IMR-90 (cell line): ENCODE results near the gene CLSTN1. TPM values are rescaled to one million over a fixed set of nuclear protein-coding genes. Genes with fewer than 3 reads are reported as not detected.

ENCODE experiments used
- ATAC-seq: fragments of 200-7000 bp; cut with Tn5 transposase; 2 replicates; pipeline ENCODE4 v1.9.1; 2020; ENCODE audit warnings: low read depth, mild to moderate bottlenecking, moderate library complexity
- BruUV-seq: library from RNA; stranded (reverse); fragments of 400-500 nt; replicated peaks from 2 replicates; lab custom pipeline; 2021; lab: Mats Ljungman, UMichigan
- CTCF ChIA-PET: fragments of 300-600 bp; formaldehyde crosslinking; extraction: SDS; loops from one replicate; lab custom pipeline; 2021; ENCODE audit warnings: antibody characterized with exemption; lab: Yijun Ruan, JAX
- POLR2A ChIA-PET: fragments of 300-600 bp; sonication (Branson Sonifier 250); formaldehyde crosslinking; loops from one replicate; lab custom pipeline; 2022; ENCODE audit warnings: antibody characterized with exemption; ENCODE audit not compliant: unreplicated experiment; lab: Charles Lee
- DNase-seq: peaks from one replicate; pipeline ENCODE4 v3.0.0; 2013
- H2AFZ ChIP-seq: replicated peaks from 2 replicates; pipeline ENCODE3; 2013; ENCODE audit warnings: low read length, mild to moderate bottlenecking; ENCODE audit not compliant: poor library complexity
- H2AK5ac ChIP-seq: 2 replicates; pipeline ENCODE4 v1.6.1; 2013; ENCODE audit warnings: low read depth, low read length, inconsistent platforms
- H2AK9ac ChIP-seq: replicated peaks from 2 replicates; pipeline ENCODE3; 2013; ENCODE audit warnings: mild to moderate bottlenecking, low read depth, low read length, moderate library complexity; ENCODE audit not compliant: poor library complexity
- H2BK120ac ChIP-seq: 2 replicates; pipeline ENCODE4 v1.6.1; 2013; ENCODE audit warnings: low read depth, low read length, inconsistent platforms
- H2BK15ac ChIP-seq: 3 replicates; pipeline ENCODE4 v1.6.1; 2013; ENCODE audit warnings: low read depth, low read length, inconsistent platforms
- H2BK20ac ChIP-seq: 2 replicates; pipeline ENCODE4 v1.6.1; 2013; ENCODE audit warnings: low read depth, mild to moderate bottlenecking, inconsistent platforms, low read length, moderate library complexity
- H2BK5ac ChIP-seq: 2 replicates; pipeline ENCODE4 v1.6.1; 2013; ENCODE audit warnings: mild to moderate bottlenecking, low read depth, low read length, inconsistent platforms; ENCODE audit not compliant: poor library complexity, severe bottlenecking
- H3K14ac ChIP-seq: replicated peaks from 2 replicates; pipeline ENCODE4 v1.6.1; 2013; ENCODE audit warnings: low read depth, low read length, inconsistent platforms
- H3K18ac ChIP-seq: 2 replicates; pipeline ENCODE4 v1.6.1; 2013; ENCODE audit warnings: low read depth, low read length, control low read depth
- H3K23ac ChIP-seq: 2 replicates; pipeline ENCODE4 v1.6.1; 2013; ENCODE audit warnings: low read depth, low read length, inconsistent platforms
- H3K27ac ChIP-seq: 2 replicates; pipeline ENCODE4 v1.5.1; 2013; ENCODE audit warnings: mild to moderate bottlenecking, control low read depth, low read length; ENCODE audit not compliant: insufficient read depth
- H3K27me3 ChIP-seq: 2 replicates; pipeline ENCODE4 v1.6.1; 2013; ENCODE audit warnings: low read length; ENCODE audit not compliant: control insufficient read depth, insufficient read depth
- H3K36me3 ChIP-seq: 2 replicates; pipeline ENCODE4 v1.6.1; 2013; ENCODE audit warnings: low read length, mixed read lengths; ENCODE audit not compliant: control insufficient read depth, insufficient read depth
- H3K4ac ChIP-seq: 2 replicates; pipeline ENCODE4 v1.6.1; 2013; ENCODE audit warnings: low read depth, low read length, inconsistent platforms
- H3K4me1 ChIP-seq: 2 replicates; pipeline ENCODE4 v1.6.1; 2013; ENCODE audit warnings: low read length, mixed read lengths; ENCODE audit not compliant: control insufficient read depth, insufficient read depth
- H3K4me2 ChIP-seq: 2 replicates; pipeline ENCODE4 v1.6.1; 2013; ENCODE audit warnings: low read depth, mild to moderate bottlenecking, control low read depth, low read length, moderate library complexity
- H3K4me3 ChIP-seq: 2 replicates; pipeline ENCODE4 v1.5.1; 2013; ENCODE audit warnings: low read depth, mild to moderate bottlenecking, control low read depth, low read length, moderate library complexity; ENCODE audit not compliant: insufficient read depth
- H3K56ac ChIP-seq: 2 replicates; pipeline ENCODE4 v1.6.1; 2013; ENCODE audit warnings: low read length, inconsistent platforms; ENCODE audit not compliant: insufficient read depth; ENCODE audit errors: extremely low read depth
- H3K79me1 ChIP-seq, 2 experiments: 2 replicates each; pipeline ENCODE4 v1.6.1; 2013; ENCODE audit warnings: low read length in 2 of 2, inconsistent platforms in 1 of 2, low read depth in 1 of 2
- H3K9ac ChIP-seq: 2 replicates; pipeline ENCODE4 v1.6.1; 2013; ENCODE audit warnings: low read depth, low read length, control low read depth
- H3K9me1 ChIP-seq: 2 replicates; pipeline ENCODE4 v1.6.1; 2013; ENCODE audit warnings: low read length, inconsistent platforms; ENCODE audit not compliant: insufficient read depth
- H3K9me3 ChIP-seq: 2 replicates; pipeline ENCODE4 v1.6.1; 2013; ENCODE audit warnings: low read length; ENCODE audit not compliant: control insufficient read depth, insufficient read depth
- H4K20me1 ChIP-seq: 2 replicates; pipeline ENCODE4 v1.6.1; 2013; ENCODE audit warnings: low read length, inconsistent platforms; ENCODE audit not compliant: insufficient read depth
- H4K5ac ChIP-seq: 2 replicates; pipeline ENCODE4 v1.6.1; 2013; ENCODE audit warnings: mild to moderate bottlenecking, low read depth, low read length, control low read depth
- H4K8ac ChIP-seq, 2 experiments: 2 replicates each; pipeline ENCODE4 v1.6.1; 2013; ENCODE audit warnings: low read depth in 2 of 2, low read length in 2 of 2, control low read depth in 1 of 2, inconsistent platforms in 1 of 2
- H4K91ac ChIP-seq: 2 replicates; pipeline ENCODE4 v1.6.1; 2013; ENCODE audit warnings: low read depth, low read length, inconsistent platforms; ENCODE audit not compliant: insufficient read depth
- BHLHE40 ChIP-seq: fragments of 150-350 bp; IDR thresholded peaks from 2 replicates; pipeline ENCODE4 v1.6.1; 2016; ENCODE audit warnings: mild to moderate bottlenecking, low read depth, low read length
- CEBPB ChIP-seq: IDR thresholded peaks from 2 replicates; pipeline ENCODE4 v1.6.1; 2012; ENCODE audit warnings: low read depth, low read length, improper control_type of control experiment
- CHD1 ChIP-seq: IDR thresholded peaks from 2 replicates; pipeline ENCODE4 v1.6.1; 2012; ENCODE audit warnings: low read depth, low read length, improper control_type of control experiment
- FOS ChIP-seq: fragments of 150-350 bp; IDR thresholded peaks from 2 replicates; pipeline ENCODE4 v1.6.1; 2016; ENCODE audit warnings: low read depth, low read length
- MAFK ChIP-seq: IDR thresholded peaks from 2 replicates; pipeline ENCODE4 v1.6.1; 2012; ENCODE audit warnings: low read depth, low read length, improper control_type of control experiment
- MAZ ChIP-seq: IDR thresholded peaks from 2 replicates; pipeline ENCODE4 v1.6.1; 2012; ENCODE audit warnings: low read depth, mild to moderate bottlenecking, low read length, improper control_type of control experiment, moderate library complexity, borderline replicate concordance
- MXI1 ChIP-seq: IDR thresholded peaks from 2 replicates; pipeline ENCODE4 v1.6.1; 2012; ENCODE audit warnings: low read depth, mild to moderate bottlenecking, low read length, moderate library complexity, borderline replicate concordance
- NFE2L2 ChIP-seq: fragments of 150-350 bp; IDR thresholded peaks from 2 replicates; pipeline ENCODE4 v1.6.1; 2016; ENCODE audit warnings: low read depth, mild to moderate bottlenecking, low read length
- POLR2A ChIP-seq: IDR thresholded peaks from 2 replicates; pipeline ENCODE4 v1.6.1; 2012; ENCODE audit warnings: mild to moderate bottlenecking, low read depth, low read length
- RAD21 ChIP-seq: IDR thresholded peaks from 2 replicates; pipeline ENCODE4 v1.6.1; 2012; ENCODE audit warnings: low read length, improper control_type of control experiment
- RCOR1 ChIP-seq: IDR thresholded peaks from 2 replicates; pipeline ENCODE4 v1.6.1; 2012; ENCODE audit warnings: mild to moderate bottlenecking, low read length, improper control_type of control experiment; ENCODE audit not compliant: insufficient replicate concordance
- RFX5 ChIP-seq: IDR thresholded peaks from 2 replicates; pipeline ENCODE4 v1.8.0; 2012; ENCODE audit warnings: low read depth, mild to moderate bottlenecking, low read length, moderate library complexity
- SMC3 ChIP-seq: fragments of 150-350 bp; IDR thresholded peaks from 2 replicates; pipeline ENCODE4 v1.6.1; 2016; ENCODE audit warnings: low read depth, mild to moderate bottlenecking, antibody characterized with exemption, low read length, moderate library complexity
- WGBS, 2 experiments: methylation state at CpG; one replicate each; pipeline versions ENCODE4 v1.1.5 to v1.1.7; 2013; ENCODE audit warnings: missing lambda C conversion rate in 2 of 2; ENCODE audit not compliant: insufficient read length in 1 of 2; ENCODE audit errors: extremely low coverage in 2 of 2; 5-methylcytosine and 5-hydroxymethylcytosine counted together
- dilution Hi-C: fragments of 300-500 bp; cut with HindIII; formaldehyde crosslinking; loops from one replicate; pipeline ENCODE4 v1.14.3; 2018; ENCODE audit warnings: low sequenced_read_pairs; ENCODE audit not compliant: unreplicated experiment
- in situ Hi-C: fragments of 300-500 bp; cut with MboI; formaldehyde crosslinking; loops from 3 replicates; pipeline ENCODE4 v1.14.3; 2019; ENCODE audit warnings: low sequenced_read_pairs, inconsistent platforms, mixed read lengths
- intact Hi-C: fragments of 100-400 bp; cut with micrococcal nuclease; formaldehyde crosslinking; loops from 2 replicates; pipeline ENCODE4 v1.10.0; 2022
- polyA plus RNA-seq, 3 experiments: library from polyadenylated mRNA; depleted of rRNA; stranded (reverse); fragments of >200 nt; gene quantifications; 2 replicates each; pipeline ENCODE4 v1.2.3, GENCODE V29; 2012; ENCODE audit warnings: low replicate concordance in 1 of 3
- total RNA-seq: library from RNA; depleted of rRNA; stranded (reverse); fragments of >200 nt; gene quantifications from 2 replicates; pipeline ENCODE4 v1.2.3, GENCODE V29; 2012
- TF ChIP-seq, protein P1 (sequence below): conservative IDR thresholded peaks from 2 replicates; pipeline ENCODE4 v1.5.1; 2012; ENCODE audit warnings: mild to moderate bottlenecking, low read depth, low read length, improper control_type of control experiment
- TF ChIP-seq, protein P2 (sequence below): fragments of 150-350 bp; IDR thresholded peaks from 2 replicates; pipeline ENCODE4 v1.6.1; 2017; ENCODE audit warnings: mild to moderate bottlenecking, antibody characterized with exemption, low read length, low read depth
- TF ChIP-seq, protein P3 (sequence below): fragments of 150-350 bp; IDR thresholded peaks from 2 replicates; pipeline ENCODE4 v1.6.1; 2016; ENCODE audit warnings: low read depth, mild to moderate bottlenecking, low read length, moderate library complexity, borderline replicate concordance

CLSTN1 gene
- total and polyA plus RNA-seq, 2 of the 4 experiments (the other 2 are of a cell fraction) = 30.1 to 72.2 TPM

DNA sequence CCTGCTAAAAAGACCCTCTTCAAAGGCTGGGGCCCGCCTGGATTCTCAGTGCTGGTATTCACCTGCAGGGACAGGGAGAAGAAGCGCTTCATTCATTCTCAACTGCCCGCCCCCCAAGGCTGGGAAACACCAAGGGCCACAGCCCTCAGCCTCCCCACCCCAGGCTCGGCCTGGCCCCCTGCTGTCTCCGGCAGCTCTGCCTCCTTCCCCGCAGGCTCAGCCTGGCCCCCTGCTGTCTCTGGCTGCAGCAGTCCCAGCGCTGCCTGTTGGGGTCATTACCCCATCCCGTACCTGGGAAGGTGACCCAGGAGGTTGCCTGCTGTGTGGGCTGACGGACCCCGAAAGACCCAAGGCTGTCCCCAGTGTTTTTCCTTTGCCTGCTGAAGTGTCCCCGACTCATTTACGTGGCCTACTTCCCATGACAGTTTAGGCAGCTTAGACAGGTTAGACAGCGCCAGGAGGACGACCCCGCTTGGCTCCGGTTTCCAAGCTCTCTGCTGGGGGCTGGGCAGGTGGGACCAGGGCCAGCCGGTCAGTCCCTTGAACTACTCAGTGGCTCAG is 22.9 kb upstream of the CLSTN1 start:
- no peak overlapping the region for H4K8ac ChIP-seq
- 55% methylated on average over 7 of the region's 17 CpGs; no CpG with 5 or more reads in 1 of the 2 experiments for WGBS, 2 experiments
- H3K79me1 ChIP-seq = no peaks in the 10 kb centered on the region
- no peak overlapping the region for H2BK20ac ChIP-seq
- in situ Hi-C loops = no loop called here
- no peaks in the 10 kb centered on the region for H3K9me3 ChIP-seq
- no peak overlapping the region for H3K14ac ChIP-seq
- no peaks in the 10 kb centered on the region for H3K27me3 ChIP-seq
- dilution Hi-C loops = no loop called here
- no peak overlapping the region for H3K4ac ChIP-seq
- no peak overlapping the region for H4K91ac ChIP-seq
- ATAC-seq (no peak), DNase-seq (no peak)
- H2AK5ac ChIP-seq = no peak overlapping the region
- no peak overlapping the region for H4K5ac ChIP-seq
- CTCF ChIA-PET = no interaction called here
- no peaks in the 10 kb centered on the region for H3K9me1 ChIP-seq
- POLR2A ChIA-PET = no interaction called here
- H3K27ac ChIP-seq = no peak overlapping the region
- TF ChIP-seq FOS (no peak), SMC3 (no peak), CHD1 (no peak), CEBPB (no peak), BHLHE40 (no peak), RAD21 (no peak), RFX5 (no peak), RCOR1 (no peak), MXI1 (no peak), MAZ (no peak), NFE2L2 (no peak), POLR2A (no peak), MAFK (no peak)
- TF ChIP-seq, protein P1, sequence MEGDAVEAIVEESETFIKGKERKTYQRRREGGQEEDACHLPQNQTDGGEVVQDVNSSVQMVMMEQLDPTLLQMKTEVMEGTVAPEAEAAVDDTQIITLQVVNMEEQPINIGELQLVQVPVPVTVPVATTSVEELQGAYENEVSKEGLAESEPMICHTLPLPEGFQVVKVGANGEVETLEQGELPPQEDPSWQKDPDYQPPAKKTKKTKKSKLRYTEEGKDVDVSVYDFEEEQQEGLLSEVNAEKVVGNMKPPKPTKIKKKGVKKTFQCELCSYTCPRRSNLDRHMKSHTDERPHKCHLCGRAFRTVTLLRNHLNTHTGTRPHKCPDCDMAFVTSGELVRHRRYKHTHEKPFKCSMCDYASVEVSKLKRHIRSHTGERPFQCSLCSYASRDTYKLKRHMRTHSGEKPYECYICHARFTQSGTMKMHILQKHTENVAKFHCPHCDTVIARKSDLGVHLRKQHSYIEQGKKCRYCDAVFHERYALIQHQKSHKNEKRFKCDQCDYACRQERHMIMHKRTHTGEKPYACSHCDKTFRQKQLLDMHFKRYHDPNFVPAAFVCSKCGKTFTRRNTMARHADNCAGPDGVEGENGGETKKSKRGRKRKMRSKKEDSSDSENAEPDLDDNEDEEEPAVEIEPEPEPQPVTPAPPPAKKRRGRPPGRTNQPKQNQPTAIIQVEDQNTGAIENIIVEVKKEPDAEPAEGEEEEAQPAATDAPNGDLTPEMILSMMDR = no peak
- TF ChIP-seq, protein P2, sequence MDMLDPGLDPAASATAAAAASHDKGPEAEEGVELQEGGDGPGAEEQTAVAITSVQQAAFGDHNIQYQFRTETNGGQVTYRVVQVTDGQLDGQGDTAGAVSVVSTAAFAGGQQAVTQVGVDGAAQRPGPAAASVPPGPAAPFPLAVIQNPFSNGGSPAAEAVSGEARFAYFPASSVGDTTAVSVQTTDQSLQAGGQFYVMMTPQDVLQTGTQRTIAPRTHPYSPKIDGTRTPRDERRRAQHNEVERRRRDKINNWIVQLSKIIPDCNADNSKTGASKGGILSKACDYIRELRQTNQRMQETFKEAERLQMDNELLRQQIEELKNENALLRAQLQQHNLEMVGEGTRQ = no peak
- TF ChIP-seq, protein P3, sequence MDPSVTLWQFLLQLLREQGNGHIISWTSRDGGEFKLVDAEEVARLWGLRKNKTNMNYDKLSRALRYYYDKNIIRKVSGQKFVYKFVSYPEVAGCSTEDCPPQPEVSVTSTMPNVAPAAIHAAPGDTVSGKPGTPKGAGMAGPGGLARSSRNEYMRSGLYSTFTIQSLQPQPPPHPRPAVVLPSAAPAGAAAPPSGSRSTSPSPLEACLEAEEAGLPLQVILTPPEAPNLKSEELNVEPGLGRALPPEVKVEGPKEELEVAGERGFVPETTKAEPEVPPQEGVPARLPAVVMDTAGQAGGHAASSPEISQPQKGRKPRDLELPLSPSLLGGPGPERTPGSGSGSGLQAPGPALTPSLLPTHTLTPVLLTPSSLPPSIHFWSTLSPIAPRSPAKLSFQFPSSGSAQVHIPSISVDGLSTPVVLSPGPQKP = no peak
- H3K56ac ChIP-seq = no peak overlapping the region
- no peak overlapping the region for H3K9ac ChIP-seq
- intact Hi-C loops = no loop called here
- H2BK5ac ChIP-seq = no peak overlapping the region
- H2BK15ac ChIP-seq = no peak overlapping the region
- H4K20me1 ChIP-seq = no peaks in the 10 kb centered on the region
- no peaks in the 10 kb centered on the region for H3K36me3 ChIP-seq
- peaks cover 2% of the 10 kb centered on the region; the same call in 1 of the 2 replicates for H3K4me1 ChIP-seq
- H3K18ac ChIP-seq = no peak overlapping the region
- no peak overlapping the region for H2BK120ac ChIP-seq
- no peak overlapping the region for H3K23ac ChIP-seq
- H2AFZ ChIP-seq = no peak overlapping the region
- no TSS peak for BruUV-seq
- peak overlapping the region; percentile 9 for H2AK9ac ChIP-seq
- H3K4me2 ChIP-seq = no peak overlapping the region
- H3K4me3 ChIP-seq = no peak overlapping the region
